Activated CD4-positive, alpha-beta T cell treated with anti-CD3 and anti-CD28 coated beads, Interleukin-2, Interleukin-4, amounts not matched to agents 100 ng/mL and 50 ng/mL, durations not matched to agents 16 hours and 8 hours (primary cell): ENCODE measurements around the gene LRRC53.

Experiments
- DNase-seq: peaks from one replicate; pipeline ENCODE4 v3.0.0-alpha.2; 2020; ENCODE audit warnings: low spot score

The LRRC53 gene

DNA sequence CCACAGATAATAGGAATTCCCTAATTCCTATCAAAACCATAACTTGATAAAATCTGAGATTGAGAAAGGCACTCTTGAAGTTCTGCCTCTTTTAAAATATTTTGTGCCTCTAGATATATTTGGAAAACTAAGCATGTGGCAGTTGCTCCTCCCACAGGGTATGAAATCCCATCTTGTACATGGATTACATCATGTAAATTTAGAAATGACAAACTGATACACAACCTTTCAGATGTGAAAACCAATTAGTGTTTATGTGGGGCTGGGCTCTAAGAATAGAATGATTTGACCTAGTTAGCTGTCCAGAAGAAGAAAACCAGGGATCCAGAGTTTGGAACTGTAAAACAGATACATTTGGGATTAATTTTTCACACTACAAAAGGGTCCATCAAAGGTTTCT is 15.7 kb downstream of the LRRC53 start:
- no peak for DNase-seq

GRCh38 chr1:74486036-74486435 is 26.4 kb downstream of the LRRC53 start:
- no peak for DNase-seq

GRCh38 chr1:74485622-74486021 is 26.8 kb downstream of the LRRC53 start:
- DNase-seq, result no peak

- no peak for DNase-seq
Observed at GRCh38 chr1:74481607-74482006, 30.8 kb downstream of the LRRC53 start.

DNA sequence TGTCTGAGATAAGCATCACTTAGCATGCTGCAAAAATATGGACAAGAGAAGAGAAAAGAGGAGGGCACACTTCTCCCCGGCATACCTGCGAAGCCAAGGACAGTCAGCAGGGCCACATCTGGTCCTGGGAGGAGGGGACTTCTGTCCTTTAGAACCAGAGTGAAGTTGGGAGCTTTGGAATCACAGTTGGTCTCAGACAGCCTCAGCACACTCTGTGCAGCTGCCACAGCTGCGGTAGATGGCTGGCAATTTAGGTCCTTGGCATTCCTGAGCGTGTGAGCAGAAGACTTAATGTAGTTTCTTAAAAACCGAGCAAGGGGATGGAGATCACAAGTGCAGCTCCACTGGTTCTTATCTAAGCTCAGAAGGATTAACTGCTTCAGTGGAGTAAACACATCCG is 32.3 kb downstream of the LRRC53 start:
- DNase-seq, result no peak

GRCh38 chr1:74478979-74479378 is 33.4 kb downstream of the LRRC53 start:
- DNase-seq, result no peak

GRCh38 chr1:74474585-74474984 is 37.8 kb downstream of the LRRC53 start:
- DNase-seq, result no peak

- no peak for DNase-seq
Observed at GRCh38 chr1:74471470-74471869, 40.9 kb downstream of the LRRC53 start.

GRCh38 chr1:74470936-74471335 is 41.5 kb downstream of the LRRC53 start:
- DNase-seq, result no peak

- DNase-seq, result no peak
Observed at GRCh38 chr1:74470251-74470650, 42.2 kb downstream of the LRRC53 start.

- DNase-seq, result peak; percentile 24
Observed at GRCh38 chr1:74468982-74469603, 43.3 kb downstream of the LRRC53 start.

GRCh38 chr1:74467786-74468377 is 44.5 kb downstream of the LRRC53 start:
- no peak for DNase-seq

- no peak for DNase-seq
Observed at GRCh38 chr1:74465193-74465681, 47.2 kb downstream of the LRRC53 start.

DNA sequence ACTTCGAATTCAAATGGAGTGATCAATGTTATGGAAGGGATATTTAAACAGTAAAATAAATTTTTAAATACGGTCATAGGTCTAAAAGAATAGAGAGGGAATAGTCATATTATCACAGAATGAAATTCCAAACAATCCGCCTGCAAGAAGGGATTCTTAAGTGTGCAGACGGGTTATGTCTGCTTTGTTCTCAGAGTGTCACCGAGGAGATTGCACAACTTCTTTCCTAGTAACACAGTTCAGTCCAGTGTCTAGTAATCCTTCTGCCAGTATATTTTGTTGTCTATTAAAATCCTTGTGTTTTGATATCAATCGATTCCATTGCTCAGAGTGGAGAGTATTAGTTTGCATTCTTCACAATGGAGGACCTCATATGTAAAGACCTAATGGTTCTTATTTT is 48.4 kb downstream of the LRRC53 start:
- no peak for DNase-seq

DNA sequence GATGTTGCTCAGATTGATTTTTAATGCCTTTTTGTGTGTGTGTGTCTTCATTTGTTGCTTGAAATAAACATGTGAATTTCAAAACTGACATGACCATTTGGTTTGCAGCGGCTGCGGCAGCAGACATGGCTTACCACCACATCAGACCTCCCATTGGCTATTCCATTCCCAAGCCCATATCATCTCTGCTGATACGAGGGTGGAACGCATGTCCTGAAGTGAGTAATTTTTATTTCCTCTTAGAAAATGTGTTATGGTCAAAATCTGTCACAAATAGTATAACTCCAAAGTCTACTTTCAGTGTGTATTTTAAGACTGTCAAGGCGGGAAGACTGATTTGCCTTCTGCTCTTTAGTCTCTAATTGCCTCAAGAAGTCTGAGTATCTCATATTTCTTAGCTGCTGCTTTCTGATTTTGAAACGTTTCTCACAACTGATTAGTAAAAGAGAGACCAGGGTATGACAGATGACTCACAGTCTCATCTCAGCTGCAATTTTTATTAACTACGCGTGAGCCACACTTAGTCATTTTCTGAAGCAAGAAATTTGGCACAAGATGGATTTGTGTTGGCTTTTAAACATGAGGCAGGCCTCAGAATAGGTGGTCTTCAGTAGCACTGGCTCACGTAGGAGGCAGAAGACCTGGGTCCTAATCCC is 49.0 kb downstream of the LRRC53 start:
- peak; percentile 66 for DNase-seq

GRCh38 chr1:74457253-74457652 is 55.2 kb downstream of the LRRC53 start:
- DNase-seq, result no peak

DNA sequence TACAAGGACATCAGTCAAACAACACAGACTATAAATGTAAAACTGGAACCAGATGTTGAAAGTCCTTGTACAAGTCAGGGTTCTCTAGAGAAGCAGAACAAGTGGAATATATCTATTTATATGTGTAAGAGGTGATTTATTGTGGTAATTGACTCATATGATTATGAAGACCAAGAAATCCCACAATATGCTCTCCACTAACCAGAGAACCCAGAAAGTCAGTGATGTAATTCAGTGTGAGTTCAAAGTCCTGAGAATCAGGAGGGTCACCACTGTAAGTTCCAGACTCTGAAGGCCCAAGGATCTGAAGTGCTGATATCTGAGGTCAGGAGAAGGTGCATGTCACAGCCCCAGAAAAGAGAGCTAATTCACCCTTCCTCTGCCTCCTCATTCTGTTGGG is 57.0 kb downstream of the LRRC53 start:
- DNase-seq, result no peak

DNA sequence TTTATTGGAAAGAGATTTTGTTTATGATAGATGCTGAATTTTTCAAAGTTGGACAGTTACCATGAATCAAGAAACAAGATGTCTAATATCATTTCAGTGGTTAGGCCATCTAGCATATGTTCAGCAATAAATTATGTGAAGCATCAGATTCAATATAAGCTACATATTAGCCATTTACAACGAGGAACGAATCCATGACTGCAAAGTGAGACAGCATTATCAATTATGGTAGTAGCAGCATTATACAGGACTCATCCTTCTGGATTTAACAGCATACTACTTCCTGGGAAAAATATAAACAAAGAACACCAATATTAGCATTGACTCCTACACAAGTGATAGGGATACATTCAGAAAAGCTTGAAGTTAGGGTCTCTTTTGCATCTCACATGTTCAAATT is 59.1 kb downstream of the LRRC53 start:
- DNase-seq, result no peak

GRCh38 chr1:74452035-74452434 is 60.4 kb downstream of the LRRC53 start:
- DNase-seq, result no peak

- DNase-seq, result no peak
Observed at GRCh38 chr1:74437035-74437434, 75.4 kb downstream of the LRRC53 start.

- no peak for DNase-seq
Observed at GRCh38 chr1:74436078-74436477, 76.3 kb downstream of the LRRC53 start.

GRCh38 chr1:74434321-74434720 is 78.1 kb downstream of the LRRC53 start:
- no peak for DNase-seq

GRCh38 chr1:74432325-74432724 is 80.1 kb downstream of the LRRC53 start:
- DNase-seq, result no peak

- no peak for DNase-seq
Observed at GRCh38 chr1:74431531-74431930, 80.9 kb downstream of the LRRC53 start.
